Neuronal stem cell (in vitro differentiated cells): Measurements from ENCODE around the gene UNKL.
A peak's percentile ranks its signal among the peaks of the same experiment; 100 is the strongest.

Source experiments
- DNase-seq: peaks from one replicate; pipeline ENCODE4 v3.0.0-alpha.2; 2013; ENCODE audit warnings: low spot score
- H2AFZ ChIP-seq: one replicate; pipeline ENCODE4 v1.6.1; 2013; ENCODE audit warnings: mild to moderate bottlenecking, low read length, inconsistent platforms
- H2AK5ac ChIP-seq: 2 replicates; pipeline ENCODE4 v1.6.1; 2013; ENCODE audit warnings: low read depth, mild to moderate bottlenecking, inconsistent platforms, low read length, moderate library complexity, mixed read lengths
- H2BK120ac ChIP-seq: 2 replicates; pipeline ENCODE4 v1.6.1; 2013; ENCODE audit warnings: low read depth, mild to moderate bottlenecking, inconsistent platforms, low read length, moderate library complexity, mixed read lengths
- H2BK12ac ChIP-seq: one replicate; pipeline ENCODE4 v1.6.1; 2013; ENCODE audit warnings: low read length, inconsistent platforms
- H2BK15ac ChIP-seq: 2 replicates; pipeline ENCODE4 v1.6.1; 2013; ENCODE audit warnings: mild to moderate bottlenecking, low read length, inconsistent platforms, mixed read lengths
- H2BK5ac ChIP-seq: one replicate; pipeline ENCODE4 v1.6.1; 2013; ENCODE audit warnings: inconsistent platforms, mild to moderate bottlenecking, low read length, moderate library complexity
- H3K14ac ChIP-seq: one replicate; pipeline ENCODE4 v1.6.1; 2013; ENCODE audit warnings: low read length, inconsistent platforms
- H3K18ac ChIP-seq: 2 replicates; pipeline ENCODE4 v1.6.1; 2013; ENCODE audit warnings: low read length, inconsistent platforms
- H3K23ac ChIP-seq: 2 replicates; pipeline ENCODE4 v1.6.1; 2013; ENCODE audit warnings: low read depth, mild to moderate bottlenecking, mixed read lengths, low read length, inconsistent platforms; ENCODE audit not compliant: poor library complexity
- H3K27ac ChIP-seq: replicated peaks from 3 replicates; pipeline ENCODE4 v1.5.1; 2013; ENCODE audit warnings: low read length, inconsistent platforms
- H3K27me3 ChIP-seq, 3 experiments: 2 replicates each; pipeline ENCODE4 v1.6.1; 2013; ENCODE audit warnings: low read length in 3 of 3, mild to moderate bottlenecking in 2 of 3, inconsistent platforms in 1 of 3, low read depth in 1 of 3, mixed read lengths in 1 of 3, moderate library complexity in 1 of 3; ENCODE audit not compliant: control insufficient read depth in 3 of 3, insufficient read depth in 3 of 3
- H3K36me3 ChIP-seq, 2 donors: replicated peaks in 1 of 2; 2 replicates each; pipeline ENCODE4 v1.6.1; 2013; ENCODE audit warnings: low read length in 2 of 2; ENCODE audit not compliant: control insufficient read depth in 2 of 2, insufficient read depth in 2 of 2
- H3K4ac ChIP-seq: 2 replicates; pipeline ENCODE4 v1.6.1; 2013; ENCODE audit warnings: inconsistent platforms, mild to moderate bottlenecking, low read length, moderate library complexity
- H3K4me1 ChIP-seq, 2 donors: 1 replicate in 1 of 2; 2 replicates in 1 of 2; pipeline ENCODE4 v1.6.1; 2013; ENCODE audit warnings: low read length in 2 of 2, low read depth in 1 of 2; ENCODE audit not compliant: control insufficient read depth in 2 of 2, insufficient read depth in 1 of 2
- H3K4me2 ChIP-seq: one replicate; pipeline ENCODE4 v1.6.1; 2013; ENCODE audit warnings: mild to moderate bottlenecking, low read length, inconsistent platforms; ENCODE audit not compliant: insufficient read depth, poor library complexity, severe bottlenecking
- H3K4me3 ChIP-seq, 2 donors: 2 replicates each; pipeline ENCODE4 v1.5.1; 2013; ENCODE audit warnings: low read length in 2 of 2, mild to moderate bottlenecking in 2 of 2, inconsistent platforms in 1 of 2, moderate library complexity in 1 of 2
- H3K79me1 ChIP-seq: one replicate; pipeline ENCODE4 v1.6.1; 2013; ENCODE audit warnings: low read depth, mild to moderate bottlenecking, inconsistent platforms, low read length, moderate library complexity
- H3K9ac ChIP-seq: one replicate; pipeline ENCODE4 v1.6.1; 2013; ENCODE audit warnings: mild to moderate bottlenecking, low read depth, low read length, inconsistent platforms; ENCODE audit not compliant: poor library complexity
- H3K9me3 ChIP-seq, 2 donors: replicated peaks in 1 of 2; 2 replicates each; pipeline versions ENCODE3 to v1.6.1; 2013; ENCODE audit warnings: low read length in 2 of 2, mild to moderate bottlenecking in 2 of 2, inconsistent platforms in 1 of 2, low read depth in 1 of 2, mixed read lengths in 1 of 2, moderate library complexity in 1 of 2; ENCODE audit not compliant: control insufficient read depth in 2 of 2, insufficient read depth in 1 of 2
- H4K8ac ChIP-seq: one replicate; pipeline ENCODE4 v1.6.1; 2013; ENCODE audit warnings: low read depth, mild to moderate bottlenecking, inconsistent platforms, low read length, moderate library complexity
- H4K91ac ChIP-seq: one replicate; pipeline ENCODE4 v1.6.1; 2013; ENCODE audit warnings: low read length, low read depth, mild to moderate bottlenecking, inconsistent platforms; ENCODE audit not compliant: poor library complexity
- WGBS, 2 donors: extraction: QIAGEN DNeasy Blood & Tissue Kit; methylation state at CpG; one replicate each; pipeline ENCODE4 v1.1.7; 2013; ENCODE audit warnings: missing lambda C conversion rate in 2 of 2, mixed read lengths in 1 of 2; ENCODE audit not compliant: insufficient read length in 2 of 2, insufficient replicate concordance in 1 of 2; ENCODE audit errors: extremely low coverage in 2 of 2; 5-methylcytosine and 5-hydroxymethylcytosine counted together

Gene UNKL

DNA sequence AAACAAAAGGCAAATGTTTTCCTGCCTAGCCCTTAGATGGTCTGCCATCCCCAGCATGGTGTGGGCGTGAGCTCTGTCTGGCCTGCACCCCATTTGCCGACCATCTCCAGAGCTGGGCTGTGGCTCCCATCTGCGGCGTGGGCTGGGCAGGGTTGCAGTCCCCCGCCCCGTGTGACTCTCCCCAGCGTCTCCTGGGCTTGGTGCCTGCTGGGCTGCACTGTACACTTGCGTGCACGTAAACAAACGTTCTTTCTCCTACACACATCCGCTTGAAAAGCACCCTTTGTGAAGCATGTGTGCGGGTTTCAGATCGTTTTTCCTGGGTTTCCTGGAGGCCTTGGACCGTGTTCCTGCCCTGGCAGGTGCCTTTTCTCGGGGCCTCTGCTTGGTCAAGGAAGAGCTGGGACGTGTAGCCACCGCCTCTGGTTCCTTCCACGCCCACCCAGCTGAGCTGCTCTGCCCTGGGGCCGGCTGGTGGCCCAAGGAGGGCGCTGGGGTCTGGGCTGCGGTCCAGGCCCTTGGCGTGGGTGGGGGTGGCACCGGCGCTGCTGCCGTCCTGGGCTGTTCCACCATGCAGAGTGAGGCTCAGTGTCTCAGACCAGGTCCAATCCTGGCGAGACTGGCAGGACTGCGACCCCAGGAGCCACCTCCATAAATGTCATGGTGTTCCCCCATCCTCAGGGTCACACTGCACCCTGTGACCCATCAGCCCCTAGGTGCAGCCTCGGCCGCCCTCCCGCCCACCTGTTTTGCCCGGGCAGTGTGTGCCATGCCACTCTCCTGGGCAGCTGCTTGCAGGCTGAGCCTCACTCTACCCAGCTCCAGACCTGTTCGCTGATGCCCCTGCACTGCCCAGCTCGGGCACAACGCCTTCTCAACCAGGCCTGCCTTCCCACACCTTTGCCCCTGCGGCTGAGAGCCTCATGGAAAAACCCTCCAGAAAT lies 90.9 kb downstream of the UNKL start:
- H3K4me2 ChIP-seq: no peak overlapping the region
- H2BK5ac ChIP-seq: peak overlapping the region; percentile 82
- WGBS, 2 donors: no CpG with 5 or more reads among the region's 35 CpGs
- no peak for DNase-seq
- peaks cover 50 to 69% of the 10 kb centered on the region in 2 donors for H3K36me3 ChIP-seq
- H2BK120ac ChIP-seq: no peak overlapping the region
- no peak overlapping the region for H3K27ac ChIP-seq
- H2AK5ac ChIP-seq: no peak overlapping the region
- H3K23ac ChIP-seq: peak overlapping the region; percentile 25
- peak overlapping the region; percentile 70 for H3K9ac ChIP-seq
- H3K79me1 ChIP-seq: peaks cover 15% of the 10 kb centered on the region
- H3K27me3 ChIP-seq: no peaks in the 10 kb centered on the region
- H3K18ac ChIP-seq: no peak overlapping the region
- H2BK12ac ChIP-seq: no peak overlapping the region
- no peak overlapping the region for H2AFZ ChIP-seq
- H3K14ac ChIP-seq: no peak overlapping the region
- H3K4me1 ChIP-seq: peaks cover 7% of the 10 kb centered on the region in 2 donors
- H3K4me3 ChIP-seq: peak overlapping the region in 1 of 2 donors; percentile 39
- H3K4ac ChIP-seq: no peak overlapping the region
- no peak overlapping the region for H4K91ac ChIP-seq
- H3K9me3 ChIP-seq: peaks cover 0 to 4% of the 10 kb centered on the region in 2 donors
- H4K8ac ChIP-seq: no peak overlapping the region
- no peak overlapping the region for H2BK15ac ChIP-seq

DNA sequence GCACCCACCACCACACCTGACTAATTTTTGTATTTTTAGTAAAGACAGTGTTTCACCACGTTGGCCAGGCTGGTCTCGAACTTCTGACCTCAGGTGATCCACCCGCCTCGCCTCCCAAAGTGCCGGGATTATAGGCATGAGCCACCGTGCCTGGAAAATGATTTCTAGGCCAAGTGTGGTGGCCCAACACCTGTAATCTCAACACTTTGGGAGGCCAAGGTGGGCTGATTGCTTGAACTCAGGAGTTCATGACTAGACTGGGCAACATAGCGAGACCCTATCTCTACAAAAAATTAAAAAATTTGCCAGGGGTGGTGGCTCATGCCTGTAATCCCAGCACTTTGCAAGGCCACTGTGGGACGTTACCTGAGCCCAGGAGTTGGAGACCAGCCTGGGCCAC lies 92.1 kb downstream of the UNKL start:
- H3K4ac ChIP-seq: no peak overlapping the region

DNA sequence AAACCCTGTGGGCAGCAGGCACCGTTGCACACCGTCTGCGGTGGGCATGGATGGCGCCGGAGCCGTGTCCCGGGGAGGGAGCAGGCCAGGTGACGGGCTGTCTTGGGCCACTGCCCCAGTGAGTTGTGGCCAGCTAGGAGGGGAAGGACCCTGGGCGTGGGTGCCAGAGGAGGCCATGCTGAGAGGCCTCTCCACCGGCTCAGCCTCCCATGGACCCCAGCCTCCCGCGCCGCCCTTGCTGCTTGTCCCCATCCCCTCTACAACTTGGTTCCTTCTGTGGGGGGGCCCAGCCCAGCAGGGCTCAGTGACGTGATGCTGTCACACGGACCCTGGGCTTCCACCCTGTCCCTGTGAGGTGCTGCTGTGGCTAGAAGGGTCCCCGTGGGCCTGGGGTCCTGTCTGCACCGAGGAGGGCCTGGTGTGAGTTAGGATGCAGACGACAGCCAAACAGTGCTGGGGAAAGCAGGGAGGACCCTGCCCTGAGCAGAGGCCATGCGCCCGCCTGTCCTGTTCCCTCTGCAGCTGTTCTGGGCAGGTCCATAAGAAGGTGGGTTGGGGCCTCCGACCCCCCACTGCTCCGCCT lies 93.8 kb downstream of the UNKL start:
- H4K91ac ChIP-seq: no peak overlapping the region
- H3K23ac ChIP-seq: no peak overlapping the region
- no peak overlapping the region for H2AFZ ChIP-seq
- peak overlapping the region; percentile 60 for H3K9ac ChIP-seq
- no peak overlapping the region for H2BK120ac ChIP-seq
- no CpG with 5 or more reads among the region's 22 CpGs for WGBS, 2 donors
- H3K14ac ChIP-seq: no peak overlapping the region
- H3K9me3 ChIP-seq: peaks cover 0 to 4% of the 10 kb centered on the region in 2 donors
- H2AK5ac ChIP-seq: no peak overlapping the region
- no peak overlapping the region for H3K18ac ChIP-seq
- H3K4me3 ChIP-seq: peak overlapping the region in 1 of 2 donors; percentile 22
- DNase-seq: no peak
- H3K27me3 ChIP-seq: no peaks in the 10 kb centered on the region
- peak overlapping the region; percentile 13 for H2BK5ac ChIP-seq
- H2BK12ac ChIP-seq: peak overlapping the region; percentile 22
- peaks cover 30% of the 10 kb centered on the region for H3K79me1 ChIP-seq
- H4K8ac ChIP-seq: no peak overlapping the region
- H3K27ac ChIP-seq: no peak overlapping the region
- H3K4me2 ChIP-seq: no peak overlapping the region
- H2BK15ac ChIP-seq: no peak overlapping the region
- no peaks in the 10 kb centered on the region for H3K4me1 ChIP-seq
- peaks cover 76 to 95% of the 10 kb centered on the region in 2 donors for H3K36me3 ChIP-seq
- H3K4ac ChIP-seq: no peak overlapping the region

More for the DNA sequence above, 92.1 kb downstream of the UNKL start:
- Histone ChIP-seq H2BK12ac (no peak overlapping the region), H3K79me1 (peaks cover 21% of the 10 kb centered on the region), H3K9ac (no peak overlapping the region), H2BK5ac (no peak overlapping the region), H4K91ac (no peak overlapping the region), H2AFZ (no peak overlapping the region), H2BK120ac (no peak overlapping the region), H3K27me3 (no peaks in the 10 kb centered on the region), H3K36me3 (peaks cover 62 to 81% of the 10 kb centered on the region in 2 donors), H3K4me1 (peaks cover 2 to 4% of the 10 kb centered on the region in 2 donors), H3K23ac (no peak overlapping the region), H2BK15ac (no peak overlapping the region), H4K8ac (no peak overlapping the region), H3K4me3 (no peak overlapping the region), H2AK5ac (no peak overlapping the region), H3K4me2 (no peak overlapping the region), H3K14ac (no peak overlapping the region), H3K18ac (no peak overlapping the region), H3K27ac (no peak overlapping the region), H3K9me3 (peaks cover 0 to 4% of the 10 kb centered on the region in 2 donors)
- WGBS, 2 donors: no CpG with 5 or more reads among the region's 8 CpGs
- DNase-seq: no peak

DNA sequence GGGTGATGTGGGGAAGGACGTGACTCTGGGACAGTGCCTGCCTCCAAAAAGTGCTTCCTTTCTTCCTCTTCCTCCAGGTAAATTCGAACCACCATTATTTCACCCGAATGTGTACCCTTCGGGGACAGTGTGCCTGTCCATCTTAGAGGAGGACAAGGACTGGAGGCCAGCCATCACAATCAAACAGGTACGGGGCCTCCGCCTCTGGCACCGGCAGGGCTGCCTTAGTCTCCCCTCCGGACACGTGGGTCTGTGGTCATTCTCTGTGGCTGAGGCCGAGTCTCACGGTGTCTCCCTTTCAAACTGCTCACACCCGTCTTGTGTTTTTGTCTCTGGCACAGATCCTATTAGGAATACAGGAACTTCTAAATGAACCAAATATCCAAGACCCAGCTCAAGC lies 94.4 kb downstream of the UNKL start:
- H2BK15ac ChIP-seq: no peak overlapping the region
- no peak overlapping the region for H3K14ac ChIP-seq
- H3K4me3 ChIP-seq: no peak overlapping the region
- no peak overlapping the region for H3K23ac ChIP-seq
- H3K4me2 ChIP-seq: no peak overlapping the region
- peaks cover 0 to 4% of the 10 kb centered on the region in 2 donors for H3K9me3 ChIP-seq
- peaks cover 77 to 95% of the 10 kb centered on the region in 2 donors for H3K36me3 ChIP-seq
- H3K27ac ChIP-seq: no peak overlapping the region
- H2AK5ac ChIP-seq: no peak overlapping the region
- no peaks in the 10 kb centered on the region for H3K27me3 ChIP-seq
- H3K18ac ChIP-seq: no peak overlapping the region
- no peak overlapping the region for H4K91ac ChIP-seq
- no peak overlapping the region for H2BK5ac ChIP-seq
- peaks cover 31% of the 10 kb centered on the region for H3K79me1 ChIP-seq
- H3K9ac ChIP-seq: no peak overlapping the region
- no peak overlapping the region for H2BK120ac ChIP-seq
- no peak overlapping the region for H3K4ac ChIP-seq
- H2BK12ac ChIP-seq: no peak overlapping the region
- H3K4me1 ChIP-seq: no peaks in the 10 kb centered on the region
- no peak for DNase-seq
- no CpG with 5 or more reads among the region's 12 CpGs for WGBS, 2 donors
- no peak overlapping the region for H2AFZ ChIP-seq
- H4K8ac ChIP-seq: peak overlapping the region; percentile 19
